Epithelial cell of esophagus (primary cell): ENCODE data around the gene ID1.
A peak's percentile ranks its signal among the peaks of the same experiment; 100 is the strongest.
"Not testable (repeated sequence)": the region's sequence is repeated elsewhere in the genome, so short reads cannot be mapped to it uniquely, and the experiment has no call there.

Source experiments
- DNase-seq: peaks from one replicate; pipeline ENCODE4 v3.0.0; 2010; ENCODE audit warnings: low read depth
- H3K4me3 ChIP-seq: 2 replicates; pipeline ENCODE4 v1.5.1; 2011; ENCODE audit warnings: mild to moderate bottlenecking, low read length, control low read depth
- TF ChIP-seq, protein P1 (sequence below): IDR thresholded peaks from 2 replicates; pipeline ENCODE4 v1.5.1; 2011; ENCODE audit warnings: low read depth, mild to moderate bottlenecking, low read length, control low read depth, inconsistent platforms; ENCODE audit not compliant: insufficient read depth; ENCODE audit errors: missing control alignments

Gene ID1

DNA sequence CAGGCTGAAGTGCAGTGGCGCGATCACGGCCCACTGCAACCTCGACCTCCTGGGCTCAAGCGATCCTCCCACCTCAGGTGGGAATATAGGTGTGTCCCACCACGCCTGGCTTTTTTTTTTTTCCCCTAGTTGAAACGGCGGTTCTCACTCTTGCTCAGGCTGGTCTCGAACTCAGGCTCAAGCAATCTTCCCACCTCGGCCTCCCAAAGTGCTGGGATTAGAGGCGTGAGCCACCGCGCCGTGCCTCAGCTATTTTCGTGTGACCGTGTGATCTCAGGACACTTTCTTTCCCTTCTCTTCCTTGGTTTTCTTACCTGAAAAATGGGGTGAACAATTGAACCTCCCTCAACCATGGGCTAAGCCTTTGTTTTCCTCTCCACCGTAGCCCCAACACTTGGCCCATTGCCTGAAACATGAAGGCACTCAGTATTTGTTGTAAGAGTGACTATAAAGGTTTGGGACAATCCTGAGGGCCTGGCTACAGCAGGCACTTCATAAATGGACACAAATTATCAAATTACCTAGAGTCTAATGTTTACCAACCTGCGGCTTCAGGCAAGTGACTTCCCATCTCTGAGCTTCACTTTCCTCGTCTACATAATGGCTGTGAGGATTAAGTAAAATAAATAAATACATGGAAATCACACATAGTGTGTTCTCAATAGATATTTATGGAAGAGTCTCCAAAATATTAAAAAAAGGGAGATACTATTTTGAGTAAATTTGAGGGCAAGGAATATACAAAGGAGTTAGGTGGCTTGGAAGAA is 31.4 kb upstream of the ID1 start:
- no peak for DNase-seq
- TF ChIP-seq, protein P1, sequence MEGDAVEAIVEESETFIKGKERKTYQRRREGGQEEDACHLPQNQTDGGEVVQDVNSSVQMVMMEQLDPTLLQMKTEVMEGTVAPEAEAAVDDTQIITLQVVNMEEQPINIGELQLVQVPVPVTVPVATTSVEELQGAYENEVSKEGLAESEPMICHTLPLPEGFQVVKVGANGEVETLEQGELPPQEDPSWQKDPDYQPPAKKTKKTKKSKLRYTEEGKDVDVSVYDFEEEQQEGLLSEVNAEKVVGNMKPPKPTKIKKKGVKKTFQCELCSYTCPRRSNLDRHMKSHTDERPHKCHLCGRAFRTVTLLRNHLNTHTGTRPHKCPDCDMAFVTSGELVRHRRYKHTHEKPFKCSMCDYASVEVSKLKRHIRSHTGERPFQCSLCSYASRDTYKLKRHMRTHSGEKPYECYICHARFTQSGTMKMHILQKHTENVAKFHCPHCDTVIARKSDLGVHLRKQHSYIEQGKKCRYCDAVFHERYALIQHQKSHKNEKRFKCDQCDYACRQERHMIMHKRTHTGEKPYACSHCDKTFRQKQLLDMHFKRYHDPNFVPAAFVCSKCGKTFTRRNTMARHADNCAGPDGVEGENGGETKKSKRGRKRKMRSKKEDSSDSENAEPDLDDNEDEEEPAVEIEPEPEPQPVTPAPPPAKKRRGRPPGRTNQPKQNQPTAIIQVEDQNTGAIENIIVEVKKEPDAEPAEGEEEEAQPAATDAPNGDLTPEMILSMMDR = no peak
- H3K4me3 ChIP-seq = peak overlapping the region; percentile 50

DNA sequence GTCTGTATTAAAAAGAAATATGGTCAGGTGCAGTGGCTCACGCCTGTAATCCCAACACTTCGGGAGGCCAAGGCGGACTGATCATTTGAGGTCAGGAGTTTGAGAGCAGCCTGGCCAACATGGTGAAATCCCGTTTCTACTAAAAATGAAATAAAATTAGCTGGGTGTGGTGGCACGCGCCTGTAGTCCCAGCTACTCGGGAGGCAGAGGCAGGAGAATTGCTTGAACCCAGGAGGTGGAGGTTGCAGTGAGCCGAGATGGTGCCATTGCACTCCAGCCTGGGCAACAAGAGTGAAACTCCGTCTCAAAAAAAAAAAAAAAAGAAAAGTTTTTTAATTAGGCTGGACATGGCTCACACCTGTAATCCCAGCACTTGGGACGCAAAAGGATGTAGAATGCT is 30.1 kb upstream of the ID1 start:
- DNase-seq, H3K4me3 ChIP-seq: not testable (repeated sequence)

DNA sequence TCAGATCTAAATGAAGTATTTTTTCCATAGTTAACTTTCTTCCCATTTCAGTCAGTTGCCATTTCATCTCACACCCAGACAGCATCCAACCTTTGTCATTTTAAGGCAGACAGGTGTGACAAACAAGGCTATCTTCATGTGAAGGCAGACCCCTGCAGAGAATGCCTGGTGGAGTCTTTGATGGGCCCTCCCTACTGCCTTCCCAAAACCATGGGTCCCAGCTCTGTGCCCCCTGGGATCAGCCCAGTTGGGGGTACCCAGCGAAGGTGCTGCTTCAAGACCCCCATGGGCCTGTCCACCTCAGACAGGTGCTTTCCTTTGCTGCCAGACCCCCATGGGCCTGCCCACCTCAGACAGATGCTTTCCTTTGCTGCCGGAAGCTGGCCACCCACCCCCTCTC is 28.3 kb upstream of the ID1 start:
- no peak for DNase-seq
- H3K4me3 ChIP-seq = no peak overlapping the region
- TF ChIP-seq, protein P1 = no peak

DNA sequence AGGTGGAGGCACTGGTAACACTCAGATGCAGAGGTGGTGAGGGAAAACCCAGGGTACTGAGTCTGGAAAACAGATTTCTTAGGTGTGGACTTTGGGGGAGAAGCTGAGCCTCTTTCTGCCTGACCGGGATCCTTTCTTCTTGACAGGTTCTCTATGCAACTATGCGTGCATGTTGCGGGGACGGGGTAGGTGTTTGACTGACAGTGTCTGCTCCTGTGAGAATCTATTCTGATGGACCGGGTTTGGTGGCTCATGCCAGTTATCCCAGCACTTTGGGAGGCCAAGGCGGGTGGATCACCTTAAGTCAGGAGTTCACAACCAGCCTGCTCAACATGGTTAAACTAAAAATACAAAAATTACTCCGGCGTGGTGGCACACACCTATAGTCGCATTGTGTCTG is 27.9 kb upstream of the ID1 start:
- TF ChIP-seq, protein P1 = no peak
- no peak for DNase-seq
- no peak overlapping the region for H3K4me3 ChIP-seq

DNA sequence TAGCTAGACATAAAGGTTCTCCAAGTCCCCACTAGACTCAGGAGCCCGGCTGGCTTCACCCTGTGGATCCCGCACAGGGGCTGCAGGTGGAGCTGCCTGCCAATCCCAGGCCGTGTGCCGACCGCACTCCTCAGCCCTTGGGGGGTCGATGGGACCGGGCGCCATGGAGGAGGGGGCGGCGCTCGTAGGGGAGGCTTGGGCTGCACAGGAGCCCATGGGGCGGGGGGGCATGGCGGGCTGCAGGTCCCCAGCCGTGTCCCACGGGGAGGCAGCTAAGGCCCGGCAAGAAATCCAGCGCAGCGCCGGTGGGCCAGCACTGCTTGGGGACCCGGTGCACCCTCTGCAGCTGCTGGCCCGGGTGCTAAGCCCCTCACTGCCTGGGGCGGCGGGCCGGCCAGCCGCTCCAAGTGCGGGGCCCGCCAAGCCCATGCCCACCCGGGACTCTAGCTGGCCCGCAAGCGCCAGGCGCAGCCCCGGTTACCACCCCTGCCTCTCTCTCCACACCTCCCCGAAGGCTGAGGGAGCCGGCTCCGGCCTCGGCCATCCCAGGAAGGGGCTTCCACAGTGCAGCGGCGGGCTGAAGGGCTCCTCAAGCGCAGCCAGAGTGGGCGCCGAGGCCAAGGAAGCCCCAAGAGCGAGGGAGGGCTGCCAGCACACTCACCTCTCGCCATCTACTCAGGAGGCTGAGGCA is 26.5 kb upstream of the ID1 start:
- DNase-seq = no peak
- TF ChIP-seq, protein P1 = no peak
- no peak overlapping the region for H3K4me3 ChIP-seq

DNA sequence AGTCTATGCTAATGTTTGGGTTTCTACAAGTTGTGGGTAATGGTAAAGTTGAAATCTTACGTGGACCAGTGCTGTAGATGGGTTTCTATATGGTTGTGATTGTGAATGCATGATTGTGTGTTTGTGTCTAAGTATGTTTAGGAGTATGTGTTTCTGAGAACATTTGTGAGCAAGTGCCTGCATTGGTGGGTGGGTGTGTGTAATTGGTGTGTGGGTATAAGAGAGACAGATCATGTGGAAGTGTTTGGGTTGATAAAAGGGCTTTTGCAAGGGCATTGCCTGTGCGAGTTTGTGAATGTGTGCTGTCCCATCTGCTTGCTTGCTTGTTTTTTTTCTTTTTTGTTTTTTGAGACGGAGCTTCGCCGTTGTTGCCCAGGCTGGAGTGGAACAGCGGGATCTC is 25.8 kb upstream of the ID1 start:
- TF ChIP-seq, protein P1 = no peak
- no peak overlapping the region for H3K4me3 ChIP-seq
- no peak for DNase-seq

DNA sequence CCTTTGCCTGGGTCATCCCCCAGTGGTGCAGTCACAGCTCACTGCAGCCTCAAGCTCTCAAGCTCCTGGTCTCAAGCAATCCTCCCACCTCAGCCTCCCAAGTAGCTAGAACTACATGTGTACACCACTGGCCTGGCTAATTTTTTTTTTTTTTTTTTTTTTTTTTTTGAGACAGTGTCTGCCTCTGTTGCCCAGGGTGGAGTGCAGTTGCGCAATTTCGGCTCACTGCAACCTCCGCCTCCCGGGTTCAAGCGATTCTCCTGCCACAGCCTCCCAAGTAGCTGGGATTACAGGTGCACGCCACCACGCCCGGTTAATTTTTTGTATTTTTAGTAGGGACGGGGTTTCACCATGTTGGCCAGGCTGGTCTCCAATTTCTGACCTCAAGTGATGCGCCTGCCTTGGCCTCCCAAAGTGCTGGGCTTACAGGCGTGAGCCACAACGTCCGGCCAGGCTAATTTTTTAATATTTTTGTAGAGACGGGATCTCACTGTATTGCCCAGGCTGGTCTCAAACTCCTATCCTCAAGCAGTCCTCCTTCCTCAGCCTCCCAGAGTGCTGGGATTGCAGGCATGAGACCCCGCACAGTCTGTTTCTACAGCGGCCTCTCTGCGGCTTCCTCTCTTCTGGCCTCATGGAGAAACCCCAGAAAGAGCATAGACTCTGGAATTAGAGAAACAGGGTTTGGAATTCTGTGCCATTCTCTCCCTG is 25.0 kb upstream of the ID1 start:
- DNase-seq, H3K4me3 ChIP-seq: not testable (repeated sequence)
